ENCODE data around the gene PLEKHG4B. TPM values are rescaled to one million over a fixed set of nuclear protein-coding genes. Genes with fewer than 3 reads are reported as not detected.

The PLEKHG4B gene
- total RNA-seq, 1 experiment from 2014 or later = 0.28 TPM

DNA sequence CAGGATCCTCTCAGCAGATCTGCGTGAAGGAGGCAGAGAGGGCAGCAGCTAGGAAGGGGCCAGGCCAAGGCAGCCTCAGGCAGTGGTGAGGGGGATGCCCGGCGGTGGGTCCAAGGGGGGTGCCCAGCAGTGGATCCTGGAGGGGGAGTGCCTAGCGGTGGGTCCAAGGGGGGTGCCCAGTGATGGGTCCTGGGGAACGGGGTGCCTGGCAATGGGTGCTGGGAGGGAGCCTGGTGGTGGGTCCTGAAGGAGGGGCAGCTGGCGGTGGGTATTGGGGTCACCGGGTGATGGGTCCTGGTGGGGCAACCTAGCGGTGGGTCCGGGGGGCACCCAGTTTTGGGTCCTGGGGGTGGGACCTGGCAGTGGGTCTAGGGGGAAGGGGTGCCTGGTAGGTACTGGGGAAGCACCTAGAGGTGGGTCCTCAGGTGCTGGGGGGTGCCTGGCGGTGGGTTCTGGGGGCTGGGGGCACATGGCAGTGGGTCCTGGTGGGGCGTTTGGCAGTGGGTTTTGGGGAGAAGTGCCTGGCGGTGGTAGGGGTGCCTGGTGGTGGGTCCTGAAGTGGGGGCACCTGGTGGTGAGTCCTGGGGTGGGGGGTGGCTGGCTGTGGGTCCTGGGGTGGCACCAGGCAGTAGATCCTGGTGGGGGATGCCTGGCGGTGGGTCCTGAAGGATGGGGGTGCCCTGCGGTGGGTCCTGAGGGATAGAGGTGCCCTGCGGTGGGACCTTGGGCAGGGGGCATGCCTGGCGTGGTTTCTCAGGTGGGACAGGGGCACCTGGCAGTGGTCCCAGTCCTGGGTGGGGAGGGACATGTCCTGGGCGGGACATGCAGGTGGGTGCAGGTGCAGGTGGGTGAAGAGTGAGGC, 101.2 kb downstream of the PLEKHG4B start:
- POLR2A ChIA-PET (ENCODE audit: low non-redundant PET) = no interaction called here
- CTCF ChIA-PET = no interaction called here
- Histone ChIP-seq H3K27ac (ENCODE audit: low read depth, low read length, poor library complexity, severe bottlenecking) (no peak overlapping the region), H3K9me3 (ENCODE audit: low read depth, low read length, poor library complexity, severe bottlenecking) (no peaks in the 10 kb centered on the region), H3K4me3 (ENCODE audit: low read depth, low read length, poor library complexity, severe bottlenecking) (no peak overlapping the region), H3K4me1 (ENCODE audit: insufficient read depth, low read length, poor library complexity, severe bottlenecking) (peaks cover 2% of the 10 kb centered on the region), H3K27me3 (replicated peaks; ENCODE audit: insufficient read depth, low read depth, low read length, poor library complexity) (no peaks in the 10 kb centered on the region), H3K36me3 (ENCODE audit: insufficient read depth, low read length, poor library complexity, severe bottlenecking) (no peaks in the 10 kb centered on the region)
- TF ChIP-seq, protein P1, sequence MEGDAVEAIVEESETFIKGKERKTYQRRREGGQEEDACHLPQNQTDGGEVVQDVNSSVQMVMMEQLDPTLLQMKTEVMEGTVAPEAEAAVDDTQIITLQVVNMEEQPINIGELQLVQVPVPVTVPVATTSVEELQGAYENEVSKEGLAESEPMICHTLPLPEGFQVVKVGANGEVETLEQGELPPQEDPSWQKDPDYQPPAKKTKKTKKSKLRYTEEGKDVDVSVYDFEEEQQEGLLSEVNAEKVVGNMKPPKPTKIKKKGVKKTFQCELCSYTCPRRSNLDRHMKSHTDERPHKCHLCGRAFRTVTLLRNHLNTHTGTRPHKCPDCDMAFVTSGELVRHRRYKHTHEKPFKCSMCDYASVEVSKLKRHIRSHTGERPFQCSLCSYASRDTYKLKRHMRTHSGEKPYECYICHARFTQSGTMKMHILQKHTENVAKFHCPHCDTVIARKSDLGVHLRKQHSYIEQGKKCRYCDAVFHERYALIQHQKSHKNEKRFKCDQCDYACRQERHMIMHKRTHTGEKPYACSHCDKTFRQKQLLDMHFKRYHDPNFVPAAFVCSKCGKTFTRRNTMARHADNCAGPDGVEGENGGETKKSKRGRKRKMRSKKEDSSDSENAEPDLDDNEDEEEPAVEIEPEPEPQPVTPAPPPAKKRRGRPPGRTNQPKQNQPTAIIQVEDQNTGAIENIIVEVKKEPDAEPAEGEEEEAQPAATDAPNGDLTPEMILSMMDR (conservative IDR thresholded peaks at IDR 0.05; ENCODE audit: low read depth, low read length) = no peak
- TF ChIP-seq EZH2 (IDR thresholded peaks at IDR 0.05; ENCODE audit: borderline replicate concordance, low read depth, low read length, poor library complexity, severe bottlenecking) = no peak
- intact Hi-C loops (cut with micrococcal nuclease; ENCODE audit: unreplicated experiment) = no loop called here
- DNase-seq (ENCODE audit: low spot score) = no peak
- no TSS peak for BruUV-seq (replicated peaks)

- Histone ChIP-seq H3K9me3 (ENCODE audit: low read depth, low read length, poor library complexity, severe bottlenecking) (no peaks in the 10 kb centered on the region), H3K36me3 (ENCODE audit: insufficient read depth, low read length, poor library complexity, severe bottlenecking) (no peaks in the 10 kb centered on the region), H3K27ac (ENCODE audit: low read depth, low read length, poor library complexity, severe bottlenecking) (no peak overlapping the region), H3K27me3 (replicated peaks; ENCODE audit: insufficient read depth, low read depth, low read length, poor library complexity) (no peaks in the 10 kb centered on the region), H3K4me3 (ENCODE audit: low read depth, low read length, poor library complexity, severe bottlenecking) (no peak overlapping the region), H3K4me1 (ENCODE audit: insufficient read depth, low read length, poor library complexity, severe bottlenecking) (no peaks in the 10 kb centered on the region)
- POLR2A ChIA-PET (ENCODE audit: low non-redundant PET) = interaction anchor here (1.0 kb wide), 1 partner anchor 24 kb away, joined by 3 read pairs; the partner anchor contains the start of gene SDHA
- CTCF ChIA-PET = no interaction called here
- TF ChIP-seq, protein P1 (conservative IDR thresholded peaks at IDR 0.05; ENCODE audit: low read depth, low read length) = no peak
- TF ChIP-seq EZH2 (IDR thresholded peaks at IDR 0.05; ENCODE audit: borderline replicate concordance, low read depth, low read length, poor library complexity, severe bottlenecking) = no peak
- intact Hi-C loops (cut with micrococcal nuclease; ENCODE audit: unreplicated experiment) = no loop called here
- no TSS peak for BruUV-seq (replicated peaks)
- DNase-seq (ENCODE audit: low spot score) = no peak
Observed at GRCh38 chr5:194102-194501, 102.1 kb downstream of the PLEKHG4B start.

GRCh38 chr5:194603-195209, 102.7 kb downstream of the PLEKHG4B start:
- intact Hi-C loops (cut with micrococcal nuclease; ENCODE audit: unreplicated experiment) = no loop called here
- H3K36me3 ChIP-seq (ENCODE audit: insufficient read depth, low read length, poor library complexity, severe bottlenecking) = no peaks in the 10 kb centered on the region
- no TSS peak for BruUV-seq (replicated peaks)
- no peak for DNase-seq (ENCODE audit: low spot score)
- no peaks in the 10 kb centered on the region for H3K9me3 ChIP-seq (ENCODE audit: low read depth, low read length, poor library complexity, severe bottlenecking)
- CTCF ChIA-PET = no interaction called here
- H3K4me1 ChIP-seq (ENCODE audit: insufficient read depth, low read length, poor library complexity, severe bottlenecking) = no peaks in the 10 kb centered on the region
- H3K27me3 ChIP-seq (replicated peaks; ENCODE audit: insufficient read depth, low read depth, low read length, poor library complexity) = no peaks in the 10 kb centered on the region
- H3K4me3 ChIP-seq (ENCODE audit: low read depth, low read length, poor library complexity, severe bottlenecking) = no peak overlapping the region
- TF ChIP-seq, protein P1 (conservative IDR thresholded peaks at IDR 0.05; ENCODE audit: low read depth, low read length) = no peak
- TF ChIP-seq EZH2 (IDR thresholded peaks at IDR 0.05; ENCODE audit: borderline replicate concordance, low read depth, low read length, poor library complexity, severe bottlenecking) = no peak
- POLR2A ChIA-PET (ENCODE audit: low non-redundant PET) = interaction anchor here (1.0 kb wide), 1 partner anchor 24 kb away, joined by 3 read pairs; the partner anchor contains the start of gene SDHA
- no peak overlapping the region for H3K27ac ChIP-seq (ENCODE audit: low read depth, low read length, poor library complexity, severe bottlenecking)

Measured in A673 (cell line).